GM18505 (cell line): Measurements from ENCODE around the gene STK17B.
"Not testable (repeated sequence)": the region's sequence is repeated elsewhere in the genome, so short reads cannot be mapped to it uniquely, and the experiment has no call there.

Experiments used
- ATAC-seq: cut with Tn5 transposase; IDR thresholded peaks from one replicate; pipeline ENCODE4 v1.9.1; 2021; ENCODE audit not compliant: unreplicated experiment
- POLR2A ChIP-seq: IDR thresholded peaks from 4 replicates; pipeline ENCODE4 v1.6.1; 2011; ENCODE audit warnings: borderline replicate concordance; ENCODE audit not compliant: insufficient read depth, insufficient read length; ENCODE audit errors: extremely low read depth

STK17B gene

DNA sequence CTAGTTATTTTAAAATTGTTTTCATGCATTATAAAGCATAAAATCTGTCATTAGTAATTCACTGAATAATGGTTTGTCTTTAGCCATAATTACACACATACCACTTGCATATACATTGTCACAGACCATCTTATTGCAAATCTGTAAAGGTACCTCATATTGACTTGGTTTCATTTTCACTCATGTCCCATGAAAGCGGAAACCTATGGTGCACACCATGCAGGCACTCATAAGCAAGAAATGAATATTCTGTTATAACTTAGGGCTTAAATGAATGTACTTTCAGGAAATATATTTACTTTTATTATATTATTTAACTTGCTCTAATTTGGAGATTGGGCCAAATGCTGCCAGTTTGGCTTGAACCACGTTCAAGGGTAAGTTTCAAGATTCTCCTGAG, 29.2 kb upstream of the STK17B start:
- peak; percentile 98 for ATAC-seq
- no peak for TF ChIP-seq POLR2A

DNA sequence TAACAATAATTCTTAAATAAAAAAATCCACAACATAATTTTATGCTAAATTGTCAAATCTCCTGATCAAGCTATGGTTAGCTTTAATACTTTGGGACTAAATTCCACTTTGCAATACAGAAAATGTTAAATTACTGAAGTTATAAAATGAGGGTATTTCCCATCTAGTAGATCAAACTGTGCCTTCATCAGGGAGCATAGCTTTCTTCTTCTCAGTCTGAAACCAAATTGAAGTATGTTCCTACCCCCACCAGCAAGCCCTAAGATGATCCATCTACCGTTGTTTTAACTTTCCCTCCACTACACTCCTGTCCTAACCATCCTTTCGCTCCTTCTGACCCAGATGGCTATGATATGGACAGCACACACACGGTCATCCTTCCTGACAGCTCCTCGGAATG, 24.4 kb upstream of the STK17B start:
- no peak for TF ChIP-seq POLR2A

DNA sequence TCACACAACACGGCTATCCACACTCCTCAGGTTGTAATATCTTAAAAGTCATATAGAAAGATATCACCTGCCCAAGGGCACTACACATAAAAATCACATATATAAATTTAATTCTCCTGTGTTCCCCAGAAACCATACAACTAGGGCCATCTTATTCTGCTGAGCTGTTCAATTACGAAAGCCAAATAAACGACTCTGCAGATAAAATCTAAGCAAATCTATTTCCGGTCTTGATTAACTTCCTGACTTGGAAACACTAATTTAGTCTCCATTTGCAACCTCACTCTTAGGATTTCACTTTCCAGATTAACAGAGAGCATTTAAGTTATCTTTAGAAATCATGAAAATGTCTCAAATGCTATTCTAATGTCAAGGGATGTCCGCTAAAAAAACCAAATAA, 23.9 kb upstream of the STK17B start:
- ATAC-seq, result no peak
- no peak for TF ChIP-seq POLR2A

More for the DNA sequence above, 24.4 kb upstream of the STK17B start:
- ATAC-seq, result no peak

- ATAC-seq, result no peak
- no peak for TF ChIP-seq POLR2A
These were observed 20.2 kb upstream of the STK17B start for GRCh38 chr2:196191541-196191940.

GRCh38 chr2:196187898-196188458, 16.6 kb upstream of the STK17B start:
- TF ChIP-seq POLR2A, result no peak
- no peak for ATAC-seq

DNA sequence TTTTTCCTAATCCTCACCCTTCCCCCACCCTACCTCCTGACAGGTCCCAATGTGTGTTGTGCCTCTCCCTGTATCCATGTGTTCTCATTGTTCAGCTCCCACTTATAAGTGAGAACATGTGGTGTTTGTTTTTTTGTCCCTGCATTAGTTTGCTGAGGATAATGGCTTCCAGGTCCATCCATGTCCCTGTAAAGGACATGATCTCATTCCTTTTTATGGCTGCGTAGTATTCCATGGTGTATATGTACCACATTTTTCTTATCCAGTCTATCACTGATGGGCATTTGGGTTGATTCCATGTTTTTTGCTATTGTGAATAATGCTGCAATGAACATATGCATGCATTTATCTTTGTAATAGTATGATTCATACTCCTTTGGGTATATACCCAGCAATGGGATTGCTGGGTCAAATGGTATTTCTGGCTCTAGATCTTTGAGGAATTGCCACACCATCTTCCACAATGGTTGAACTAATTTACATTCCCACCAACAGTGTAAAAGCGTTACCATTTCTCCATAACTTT, 15.9 kb upstream of the STK17B start:
- ATAC-seq, result not testable (repeated sequence)

- ATAC-seq, result no peak
- no peak for TF ChIP-seq POLR2A
These were observed 15.0 kb upstream of the STK17B start for GRCh38 chr2:196186266-196186980.

GRCh38 chr2:196184921-196185320, 13.5 kb upstream of the STK17B start:
- no peak for TF ChIP-seq POLR2A
- ATAC-seq, result no peak

- ATAC-seq, result no peak
- no peak for TF ChIP-seq POLR2A
These were observed 12.3 kb upstream of the STK17B start for GRCh38 chr2:196183528-196184231.

DNA sequence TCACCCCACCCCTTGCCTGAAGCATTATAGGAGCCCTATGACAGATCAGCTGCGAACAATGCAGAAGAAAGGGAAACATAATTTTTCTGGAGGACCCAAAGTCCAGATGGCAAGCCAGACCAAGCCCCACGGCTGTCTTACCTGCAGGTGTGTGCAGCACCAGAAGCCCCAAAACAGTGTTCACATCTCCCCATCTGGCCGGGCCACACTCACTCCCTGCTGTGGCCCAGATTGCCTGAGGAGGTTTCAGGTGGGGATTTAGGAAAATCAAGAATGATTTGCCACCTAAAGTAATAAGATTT, 11.7 kb upstream of the STK17B start:
- peak; percentile 21 for ATAC-seq
- no peak for TF ChIP-seq POLR2A

DNA sequence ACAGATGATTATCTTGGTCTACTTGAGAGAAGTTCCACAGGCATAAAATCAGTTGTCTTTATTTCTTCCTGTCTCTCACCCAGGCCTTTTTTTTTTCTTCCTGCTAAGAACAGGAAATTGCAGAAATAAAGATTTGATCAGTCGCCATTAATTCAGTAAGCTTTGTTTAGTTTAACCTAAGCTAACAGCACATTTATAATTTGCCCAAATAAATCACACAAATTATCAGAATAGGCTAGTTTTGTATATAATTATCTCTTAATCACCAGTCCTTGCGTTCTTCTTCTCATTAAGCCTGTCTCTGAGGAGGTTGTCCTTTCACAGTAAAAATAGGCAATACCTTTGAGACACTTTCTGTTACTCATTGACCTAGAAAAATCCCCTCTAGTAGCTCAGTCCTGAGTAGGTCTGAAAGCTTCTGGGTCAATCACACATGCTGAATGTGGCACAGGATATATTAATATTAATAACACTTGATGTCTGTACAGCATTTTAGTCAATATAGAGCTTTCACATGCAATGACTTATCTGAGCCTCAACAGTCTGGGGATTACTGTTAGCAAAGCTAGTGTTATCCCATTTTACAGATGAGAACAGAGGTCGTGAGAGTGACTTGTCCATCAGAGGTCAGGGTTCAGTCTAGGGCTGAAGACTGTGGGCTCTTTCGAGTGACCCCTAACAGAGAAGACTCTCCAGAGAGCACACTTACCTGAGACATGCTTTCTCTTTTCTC, 11.2 kb upstream of the STK17B start:
- no peak for TF ChIP-seq POLR2A
- ATAC-seq, result peak; percentile 86

GRCh38 chr2:196181484-196181883, 10.1 kb upstream of the STK17B start:
- no peak for TF ChIP-seq POLR2A
- no peak for ATAC-seq

- TF ChIP-seq POLR2A, result no peak
These were observed 5.7 kb upstream of the STK17B start for GRCh38 chr2:196177124-196177523.

DNA sequence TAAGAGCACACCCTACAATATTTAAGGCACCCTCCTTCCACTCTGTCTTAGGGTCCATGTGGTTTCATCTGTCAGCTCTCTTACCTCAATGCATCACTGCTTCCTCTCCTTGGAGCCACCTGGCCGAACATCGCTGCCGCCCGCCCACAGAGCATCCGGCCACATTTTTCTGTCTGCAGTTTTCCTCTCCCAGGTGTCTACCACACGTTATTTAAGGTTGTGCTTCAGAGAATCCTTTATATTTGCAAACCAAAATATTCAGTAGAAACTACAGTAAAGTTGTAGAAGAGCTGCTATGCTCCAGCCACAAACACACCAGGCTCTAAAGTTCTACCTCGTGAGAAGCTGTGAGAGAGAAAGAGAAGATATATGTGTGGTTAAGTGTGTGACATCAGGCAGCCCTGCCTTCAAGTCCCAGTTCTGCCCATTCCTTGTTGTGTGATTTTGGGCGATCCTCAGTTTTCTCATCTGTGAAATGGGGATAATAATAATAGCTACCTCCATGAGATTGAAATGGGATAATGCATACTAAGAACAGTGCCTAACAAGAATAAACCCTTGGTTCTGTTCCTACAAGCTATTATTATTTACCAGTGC, 4.9 kb upstream of the STK17B start:
- peak; percentile 65 for ATAC-seq
- peak; percentile 32 for TF ChIP-seq POLR2A

More at GRCh38 chr2:196177124-196177523, 5.7 kb upstream of the STK17B start:
- no peak for ATAC-seq

DNA sequence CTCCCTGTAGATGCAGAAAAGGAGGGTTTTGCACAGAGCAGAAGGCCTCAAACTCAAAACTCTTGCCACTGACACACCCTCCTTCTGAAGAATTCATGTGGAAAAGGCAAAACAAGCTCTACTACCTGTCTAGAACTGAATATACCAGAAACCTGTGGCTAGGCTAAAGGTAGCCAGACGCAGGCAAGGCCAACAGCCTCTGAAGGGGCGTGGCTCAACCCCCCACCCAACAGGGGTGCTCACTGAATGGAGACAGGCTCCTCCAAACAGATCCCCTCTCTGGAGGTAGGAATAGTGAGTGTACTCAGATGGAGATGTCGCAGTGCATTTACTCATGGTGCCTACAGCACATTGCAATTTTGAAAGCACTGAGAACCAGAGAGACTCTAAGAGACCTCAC, 3.0 kb upstream of the STK17B start:
- no peak for TF ChIP-seq POLR2A
- ATAC-seq, result no peak
